K562 (cell line): ENCODE measurements around the gene PNKD. TPM values are rescaled to one million over a fixed set of nuclear protein-coding genes. Genes with fewer than 3 reads are reported as not detected.

ENCODE experiments used
- ATAC-seq: fragments of 200-7000 bp; cut with Tn5 transposase; 3 replicates; pipeline ENCODE4 v1.9.1; 2020; ENCODE audit warnings: moderate library complexity
- BruUV-seq: library from RNA; stranded (reverse); fragments of 400-500 nt; replicated peaks from 2 replicates; lab custom pipeline; 2021; lab: Mats Ljungman, UMichigan
- CTCF ChIA-PET: fragments of 300-600 bp; formaldehyde crosslinking; extraction: SDS; loops from one replicate; lab custom pipeline; 2021; ENCODE audit warnings: low intra/inter-chr PET ratio; lab: Yijun Ruan, JAX
- POLR2A ChIA-PET: fragments of 300-600, 350-650 bp; sonication (Branson Sonifier 250); formaldehyde crosslinking; extraction: SDS; loops from one replicate; lab custom pipeline; 2021; ENCODE audit warnings: antibody characterized with exemption, inconsistent platforms; lab: Yijun Ruan, JAX
- DNase-seq, 4 experiments: peaks; one replicate each; pipeline versions ENCODE4 v3.0.0 to v3.0.0-alpha.2; 2011 to 2018; ENCODE audit warnings: low spot score in 3 of 4, mixed read lengths in 3 of 4; ENCODE audit errors: extremely low read depth in 1 of 4
- FAIRE-seq: peaks from 2 replicates; lab custom pipeline; 2011; peaks lifted over from hg19 to GRCh38; lab: Jason Lieb, UNC
- H2AFZ ChIP-seq: 2 replicates; pipeline ENCODE4 v1.6.0; 2011; ENCODE audit warnings: low read depth, low read length, control low read depth, inconsistent platforms
- H3K27ac ChIP-seq: fragments of 200-600 bp; 3 replicates; pipeline ENCODE4 v1.8.0; 2011; ENCODE audit warnings: low read depth, mild to moderate bottlenecking, control low read depth, inconsistent platforms, low read length, moderate library complexity, mixed read lengths; ENCODE audit errors: extremely low read depth
- H3K27me3 ChIP-seq, 2 experiments: fragments of 300-600 bp in 1 of 2; 2 replicates in 1 of 2; 3 replicates in 1 of 2; pipeline versions ENCODE4 v1.6.0 to v1.8.0; 2011; ENCODE audit warnings: inconsistent platforms in 2 of 2, low read length in 2 of 2, mild to moderate bottlenecking in 1 of 2, mixed read lengths in 1 of 2, moderate library complexity in 1 of 2; ENCODE audit not compliant: control insufficient read depth in 2 of 2, insufficient read depth in 2 of 2
- H3K36me3 ChIP-seq: fragments of 300-600 bp; 3 replicates; pipeline ENCODE4 v1.8.0; 2011; ENCODE audit warnings: mild to moderate bottlenecking, low read length, inconsistent platforms; ENCODE audit not compliant: control insufficient read depth, insufficient read depth
- H3K4me1 ChIP-seq, 2 experiments: fragments of 200-600 bp in 1 of 2; replicated peaks in 1 of 2; 2 replicates in 1 of 2; 3 replicates in 1 of 2; pipeline versions ENCODE4 v1.5.1 to v1.8.0; 2011; ENCODE audit warnings: inconsistent platforms in 2 of 2, low read length in 2 of 2, mild to moderate bottlenecking in 1 of 2, mixed read lengths in 1 of 2, moderate library complexity in 1 of 2; ENCODE audit not compliant: control insufficient read depth in 2 of 2, insufficient read depth in 2 of 2
- H3K4me2 ChIP-seq: 2 replicates; pipeline ENCODE4 v1.6.1; 2011; ENCODE audit warnings: low read length, control low read depth, inconsistent platforms, mixed read lengths; ENCODE audit not compliant: insufficient read depth
- H3K4me3 ChIP-seq: fragments of 200-600 bp; sonication (generic), shearing (Covaris generic); 2 replicates; pipeline ENCODE4 v1.5.1; 2016; ENCODE audit warnings: control low read depth, inconsistent platforms
- H3K79me2 ChIP-seq: fragments of 200-600 bp; 3 replicates; pipeline ENCODE4 v1.8.0; 2011; ENCODE audit warnings: low read length, inconsistent platforms; ENCODE audit not compliant: control insufficient read depth, insufficient read depth
- H3K9ac ChIP-seq, 2 experiments: 2 replicates each; pipeline versions ENCODE4 v1.6.0 to v1.6.1; 2011; ENCODE audit warnings: low read depth in 2 of 2, low read length in 2 of 2, control low read depth in 1 of 2, inconsistent platforms in 1 of 2, mild to moderate bottlenecking in 1 of 2, mixed read lengths in 1 of 2; ENCODE audit not compliant: insufficient read depth in 1 of 2
- H3K9me1 ChIP-seq: one replicate; pipeline ENCODE4 v1.6.0; 2011; ENCODE audit warnings: inconsistent platforms, mild to moderate bottlenecking, low read length, moderate library complexity; ENCODE audit not compliant: control insufficient read depth, insufficient read depth
- H3K9me3 ChIP-seq: replicated peaks from 2 replicates; pipeline ENCODE4 v1.5.1; 2011; ENCODE audit warnings: low read depth, low read length, inconsistent platforms; ENCODE audit not compliant: control insufficient read depth, insufficient read depth
- H4K20me1 ChIP-seq: replicated peaks from 2 replicates; pipeline ENCODE4 v1.6.1; 2011; ENCODE audit warnings: low read length, inconsistent platforms, mixed read lengths; ENCODE audit not compliant: control insufficient read depth, insufficient read depth
- C11orf30 ChIP-seq: fragments of 450-650 bp; IDR thresholded peaks from 2 replicates; pipeline ENCODE4 v1.6.1; 2016; ENCODE audit warnings: low read depth, mild to moderate bottlenecking
- NBN ChIP-seq: fragments of 450-650 bp; IDR thresholded peaks from 2 replicates; pipeline ENCODE4 v1.6.1; 2016; ENCODE audit warnings: low read depth, mild to moderate bottlenecking
- PCBP1 ChIP-seq: fragments of 200-400 bp; formaldehyde crosslinking; IDR thresholded peaks from 2 replicates; pipeline ENCODE4 v1.6.1; 2018; ENCODE audit warnings: mild to moderate bottlenecking, low read depth, low read length; ENCODE audit not compliant: poor library complexity, severe bottlenecking
- PRDM10 ChIP-seq: fragments of 450-650 bp; IDR thresholded peaks from 2 replicates; pipeline ENCODE4 v1.6.1; 2018; ENCODE audit not compliant: partially characterized antibody
- RAD21 ChIP-seq, 2 experiments: fragments of 250-450 bp in 1 of 2; fragments of 450-650 bp in 1 of 2; sonication (Bioruptor Pico) in 1 of 2; formaldehyde crosslinking in 1 of 2; IDR thresholded peaks in 1 of 2; conservative IDR thresholded peaks in 1 of 2; 2 replicates each; pipeline versions ENCODE4 v1.4.0 to v1.8.0; 2020 to 2022; ENCODE audit warnings: mild to moderate bottlenecking in 2 of 2, moderate library complexity in 1 of 2
- RREB1 ChIP-seq: fragments of 250-450 bp; sonication (Bioruptor Pico); IDR thresholded peaks from 2 replicates; pipeline ENCODE4 v1.4.0; 2020
- USF2 ChIP-seq: sonication (generic); formaldehyde crosslinking; IDR thresholded peaks from 2 replicates; pipeline ENCODE4 v1.5.0; 2020; ENCODE audit warnings: missing genetic modification reagents
- ZNF589 ChIP-seq: fragments of 200-800 bp; sonication (Bioruptor generic); IDR thresholded peaks from 2 replicates; pipeline ENCODE4 v1.6.1; 2016; ENCODE audit warnings: low read depth, missing genetic modification characterization, missing compliant biosample characterization
- WGBS: fragments of 100-300 bp; shearing (Covaris generic); methylation state at CpG from one replicate; pipeline ENCODE4 v1.1.6; 2016; ENCODE audit warnings: low coverage, mixed read lengths; ENCODE audit not compliant: insufficient coverage; ENCODE audit errors: missing lambda C conversion rate; 5-methylcytosine and 5-hydroxymethylcytosine counted together
- in situ Hi-C: fragments of 300-500 bp; cut with MboI; formaldehyde crosslinking; loops from 4 replicates; pipeline ENCODE4 v1.15.0; 2018; ENCODE audit warnings: inconsistent platforms, mixed read lengths
- intact Hi-C: fragments of 100-400 bp; cut with micrococcal nuclease; formaldehyde crosslinking; loops from 2 replicates; pipeline ENCODE4 v1.14.2; 2022
- polyA plus RNA-seq, 8 experiments: library from polyadenylated mRNA; depleted of rRNA in 4 of 8; stranded (reverse) in 5 of 8; unstranded in 3 of 8; fragments of >200 nt; fragmentation: Nextera tagmentation in 2 of 8; fragmentation: Illumina TruSeq in 1 of 8; extraction: Ambion mirVana in 2 of 8; extraction: Trizol in 1 of 8; gene quantifications; 2 replicates each; pipeline versions ENCODE4 v1.2.1 to v1.2.3, GENCODE V29; 2011 to 2014; ENCODE audit warnings: inconsistent platforms in 1 of 8, missing spikeins in 1 of 8
- total RNA-seq, 7 experiments: library from RNA; depleted of rRNA in 6 of 7; stranded (reverse); fragments of >200 nt in 6 of 7; fragmentation: Illumina TruSeq in 2 of 7; extraction: Trizol in 2 of 7; gene quantifications; 2 replicates each; pipeline versions ENCODE4 v1.2.1 to v1.2.3, GENCODE V29; 2011 to 2021; ENCODE audit warnings: low replicate concordance in 1 of 7

Gene PNKD
- total and polyA plus RNA-seq, 9 of the 15 experiments (the other 6 are each of a cell fraction or from before 2014, with no cell fraction given), result 26.0 to 105 (median 60.1) TPM

- WGBS, result 43% methylated on average over 4 of the region's 8 CpGs
- CTCF ChIA-PET, result interaction anchor here (0.8 to 1.1 kb wide), 2 partner anchors 71 to 88 kb away, joined by 3 to 8 read pairs; no protein-coding TSS in a partner anchor
- no TSS peak for BruUV-seq
- in situ Hi-C loops (loop anchor here (5.0 kb wide), 1 partner anchor 90 kb away; the partner anchor contains the start of gene CXCR1), intact Hi-C loops (loop anchor here (2.0 to 5.0 kb wide), 2 partner anchors 71 to 90 kb away; partner anchors contain the start of gene CXCR1)
- H3K27me3 ChIP-seq, result no peaks in the 10 kb centered on the region
- DNase-seq, result peak; percentile 62 to 71 (median 66)
- H3K9me3 ChIP-seq, result no peaks in the 10 kb centered on the region
- peak overlapping the region; percentile 12; the same call in 2 of the 3 replicates for H3K27ac ChIP-seq
- H2AFZ ChIP-seq, result peak overlapping the region; percentile 86
- H3K4me2 ChIP-seq, result peak overlapping the region; percentile 58
- H3K9me1 ChIP-seq, result no peaks in the 10 kb centered on the region
- H3K36me3 ChIP-seq, result peaks cover 28% of the 10 kb centered on the region; the same call in 2 of the 3 replicates
- peaks cover 1 to 3% of the 10 kb centered on the region in 2 experiments; a peak in 4 of 5 replicates for H3K4me1 ChIP-seq
- peak overlapping the region in 1 of 2 experiments; percentile 25; a peak in 1 of 4 replicates for H3K9ac ChIP-seq
- H3K79me2 ChIP-seq, result no peaks in the 10 kb centered on the region
- POLR2A ChIA-PET, result interaction anchor here (0.5 to 1.5 kb wide), 7 partner anchors 8 to 150 kb away, joined by 3 to 7 read pairs (median 3); no protein-coding TSS in a partner anchor
- no peak overlapping the region for H3K4me3 ChIP-seq
- FAIRE-seq, result peak; percentile 68
- peak; percentile 88 for ATAC-seq
- H4K20me1 ChIP-seq, result no peaks in the 10 kb centered on the region
- no peak for TF ChIP-seq USF2 (CRISPR knock-in tag)
- no peak for TF ChIP-seq NBN
- TF ChIP-seq RREB1 (CRISPR knock-in tag), result no peak
- TF ChIP-seq RAD21 (CRISPR knock-in tag; conservative IDR thresholded peaks at IDR 0.05 in 1 of 2, IDR thresholded peaks at IDR 0.05 in 1 of 2), result peak in 1 of 2 experiments; percentile 56; a peak in 3 of 4 replicates
- TF ChIP-seq PCBP1, result no peak
- peak; percentile 46 for TF ChIP-seq PRDM10
- TF ChIP-seq ZNF589, result no peak
- no peak for TF ChIP-seq C11orf30
These were observed 12.8 kb upstream of the PNKD start for GRCh38 chr2:218257390-218257981.
